OCI-LY3 (cell line): ENCODE results near the gene NAV1.

Experiments used
- CTCF ChIP-seq: fragments of 200-600, 300-600 bp; sonication (generic); IDR thresholded peaks from 2 replicates; pipeline ENCODE4 v1.5.1; 2014; ENCODE audit warnings: antibody characterized with exemption, low read length, low read depth
- EZH2phosphoT487 ChIP-seq: fragments of 200-600 bp; shearing (Covaris generic); IDR thresholded peaks from 2 replicates; pipeline ENCODE4 v1.6.1; 2018; ENCODE audit warnings: antibody characterized with exemption, mixed run types, low read depth

GRCh38 chr1:201506557-201507359 lies 32.2 kb upstream of the NAV1 start, which contains the start of gene CSRP1:
- peak; percentile 31 for TF ChIP-seq CTCF
- no peak for TF ChIP-seq EZH2phosphoT487
